ENCODE data around the gene ATG7.

GRCh38 chr3:11498177-11498576, 226.0 kb downstream of the ATG7 start:
- TF ChIP-seq CTCF (IDR thresholded peaks at IDR 0.05; ENCODE audit: poor library complexity) (no peak), EZH2 (IDR thresholded peaks at IDR 0.05; ENCODE audit: borderline replicate concordance) (no peak)

Data from hepatocyte (in vitro differentiated cells).